ENCODE results near the gene FCER1G.

FCER1G gene

DNA sequence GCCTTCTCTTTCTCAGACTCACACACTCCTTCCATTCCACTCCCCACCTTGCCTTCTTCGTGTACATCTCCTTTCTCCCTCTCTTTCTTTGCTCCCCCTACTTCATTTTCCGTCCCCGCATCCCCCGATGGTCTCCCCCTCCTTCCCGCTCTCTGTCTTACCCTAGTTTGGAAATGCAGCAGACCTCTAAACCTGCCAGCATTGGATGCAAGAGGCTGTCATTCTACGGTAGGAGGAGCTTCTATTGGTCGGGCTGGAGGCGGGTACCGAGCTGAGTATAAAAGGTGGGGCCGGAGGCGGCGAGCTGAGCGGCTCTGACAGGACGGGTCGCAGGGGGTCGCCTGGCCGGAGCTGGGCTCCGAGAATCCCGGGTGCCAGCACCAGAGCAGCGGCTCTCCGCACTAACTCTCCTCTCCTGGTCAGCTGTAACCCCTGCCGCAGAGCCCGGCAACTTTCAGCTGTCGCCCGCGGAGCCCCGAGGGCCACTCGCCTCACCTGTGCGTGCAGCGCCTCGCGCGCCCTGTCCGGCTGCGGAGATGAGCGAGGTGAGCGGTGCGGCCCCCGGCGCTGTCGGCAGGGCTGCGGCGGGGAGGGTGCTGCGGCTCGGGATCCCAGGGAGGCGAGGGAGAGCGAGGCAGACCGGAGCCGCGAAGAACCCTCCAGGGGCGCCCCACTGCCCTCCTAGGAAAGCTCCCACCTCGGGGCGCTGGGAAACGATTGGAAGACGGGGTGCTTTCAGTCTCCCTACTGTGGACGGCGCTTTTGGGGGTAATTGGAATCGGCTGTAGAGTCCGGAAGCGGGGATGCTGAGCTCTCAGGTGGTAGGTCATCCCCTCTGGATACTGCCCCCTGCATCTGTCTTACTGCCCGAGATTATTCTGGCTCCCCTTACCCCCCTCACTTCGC, 43.6 kb downstream of the FCER1G start, which contains the start of gene PCP4L1:
Gene PCP4L1, plus strand, starts transcription at position 307 of the 906 bp plus-strand sequence. Its CDS starts 230 bp downstream, at position 537.
- Histone ChIP-seq H3K9me3 (ENCODE audit: low read length) (no peaks in the 10 kb centered on the region; the same call in 1 of the 2 replicates), H3K4me2 (ENCODE audit: low read length) (peak within 1 kb of the TSS; percentile 79), H3K36me3 (ENCODE audit: insufficient read depth, low read length) (no peaks in the 10 kb centered on the region), H3K4me1 (ENCODE audit: insufficient read depth, low read length, severe bottlenecking) (peaks cover 30% of the 10 kb centered on the region), H3K9ac (ENCODE audit: low read length) (peak within 1 kb of the TSS; percentile 51; the same call in 1 of the 2 replicates), H4K20me1 (ENCODE audit: insufficient read depth, low read length) (no peaks in the 10 kb centered on the region), H3K27me3 (ENCODE audit: insufficient read depth, low read length) (peaks cover 12% of the 10 kb centered on the region), H2AFZ (ENCODE audit: low read length) (no peak within 1 kb of the TSS), H3K27ac (ENCODE audit: low read depth, low read length, poor library complexity, severe bottlenecking) (no peak within 1 kb of the TSS), H3K4me3 (ENCODE audit: low read depth, low read length, poor library complexity, severe bottlenecking) (peak within 1 kb of the TSS; percentile 67), H3F3A (ENCODE audit: insufficient read depth, low read length) (no peaks in the 10 kb centered on the region), H3K9me2 (ENCODE audit: low read depth, low read length) (no peaks in the 10 kb centered on the region), H3K79me2 (ENCODE audit: insufficient read depth, low read length) (no peaks in the 10 kb centered on the region)
- TF ChIP-seq EZH2 (IDR thresholded peaks at IDR 0.05; ENCODE audit: borderline replicate concordance, low read length) = no peak
- TF ChIP-seq, protein P1, sequence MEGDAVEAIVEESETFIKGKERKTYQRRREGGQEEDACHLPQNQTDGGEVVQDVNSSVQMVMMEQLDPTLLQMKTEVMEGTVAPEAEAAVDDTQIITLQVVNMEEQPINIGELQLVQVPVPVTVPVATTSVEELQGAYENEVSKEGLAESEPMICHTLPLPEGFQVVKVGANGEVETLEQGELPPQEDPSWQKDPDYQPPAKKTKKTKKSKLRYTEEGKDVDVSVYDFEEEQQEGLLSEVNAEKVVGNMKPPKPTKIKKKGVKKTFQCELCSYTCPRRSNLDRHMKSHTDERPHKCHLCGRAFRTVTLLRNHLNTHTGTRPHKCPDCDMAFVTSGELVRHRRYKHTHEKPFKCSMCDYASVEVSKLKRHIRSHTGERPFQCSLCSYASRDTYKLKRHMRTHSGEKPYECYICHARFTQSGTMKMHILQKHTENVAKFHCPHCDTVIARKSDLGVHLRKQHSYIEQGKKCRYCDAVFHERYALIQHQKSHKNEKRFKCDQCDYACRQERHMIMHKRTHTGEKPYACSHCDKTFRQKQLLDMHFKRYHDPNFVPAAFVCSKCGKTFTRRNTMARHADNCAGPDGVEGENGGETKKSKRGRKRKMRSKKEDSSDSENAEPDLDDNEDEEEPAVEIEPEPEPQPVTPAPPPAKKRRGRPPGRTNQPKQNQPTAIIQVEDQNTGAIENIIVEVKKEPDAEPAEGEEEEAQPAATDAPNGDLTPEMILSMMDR (IDR thresholded peaks at IDR 0.05; ENCODE audit: low read length) = no peak

- H3K9me3 ChIP-seq (ENCODE audit: low read length) = no peaks in the 10 kb centered on the region; the same call in 1 of the 2 replicates
- peak overlapping the region; percentile 79; the same call in 1 of the 2 replicates for H3K4me2 ChIP-seq (ENCODE audit: low read length)
- H4K20me1 ChIP-seq (ENCODE audit: insufficient read depth, low read length) = no peaks in the 10 kb centered on the region
- no peak overlapping the region for H3K27ac ChIP-seq (ENCODE audit: low read depth, low read length, poor library complexity, severe bottlenecking)
- H3K9ac ChIP-seq (ENCODE audit: low read length) = no peak overlapping the region
- H2AFZ ChIP-seq (ENCODE audit: low read length) = no peak overlapping the region
- H3K27me3 ChIP-seq (ENCODE audit: insufficient read depth, low read length) = peaks cover 12% of the 10 kb centered on the region
- no peaks in the 10 kb centered on the region for H3K9me2 ChIP-seq (ENCODE audit: low read depth, low read length)
- H3K4me1 ChIP-seq (ENCODE audit: insufficient read depth, low read length, severe bottlenecking) = peaks cover 30% of the 10 kb centered on the region
- TF ChIP-seq, protein P1 (IDR thresholded peaks at IDR 0.05; ENCODE audit: low read length) = no peak
- no peak for TF ChIP-seq EZH2 (IDR thresholded peaks at IDR 0.05; ENCODE audit: borderline replicate concordance, low read length)
- peak overlapping the region; percentile 67 for H3K4me3 ChIP-seq (ENCODE audit: low read depth, low read length, poor library complexity, severe bottlenecking)
- H3K36me3 ChIP-seq (ENCODE audit: insufficient read depth, low read length) = no peaks in the 10 kb centered on the region
- no peaks in the 10 kb centered on the region for H3K79me2 ChIP-seq (ENCODE audit: insufficient read depth, low read length)
- no peaks in the 10 kb centered on the region for H3F3A ChIP-seq (ENCODE audit: insufficient read depth, low read length)
Observed at GRCh38 chr1:161259345-161259702, 44.2 kb downstream of the FCER1G start.

- Histone ChIP-seq H3F3A (ENCODE audit: insufficient read depth, low read length) (no peaks in the 10 kb centered on the region), H3K9ac (ENCODE audit: low read length) (no peak overlapping the region), H3K4me1 (ENCODE audit: insufficient read depth, low read length, severe bottlenecking) (peaks cover 30% of the 10 kb centered on the region), H3K79me2 (ENCODE audit: insufficient read depth, low read length) (no peaks in the 10 kb centered on the region), H3K4me2 (ENCODE audit: low read length) (no peak overlapping the region), H3K4me3 (ENCODE audit: low read depth, low read length, poor library complexity, severe bottlenecking) (no peak overlapping the region), H3K27ac (ENCODE audit: low read depth, low read length, poor library complexity, severe bottlenecking) (no peak overlapping the region), H2AFZ (ENCODE audit: low read length) (no peak overlapping the region), H3K27me3 (ENCODE audit: insufficient read depth, low read length) (peaks cover 12% of the 10 kb centered on the region), H3K36me3 (ENCODE audit: insufficient read depth, low read length) (no peaks in the 10 kb centered on the region), H4K20me1 (ENCODE audit: insufficient read depth, low read length) (no peaks in the 10 kb centered on the region), H3K9me2 (ENCODE audit: low read depth, low read length) (no peaks in the 10 kb centered on the region), H3K9me3 (ENCODE audit: low read length) (no peaks in the 10 kb centered on the region; the same call in 1 of the 2 replicates)
- TF ChIP-seq EZH2 (IDR thresholded peaks at IDR 0.05; ENCODE audit: borderline replicate concordance, low read length) = no peak
- TF ChIP-seq, protein P1 (IDR thresholded peaks at IDR 0.05; ENCODE audit: low read length) = no peak
Observed at GRCh38 chr1:161259765-161260164, 44.7 kb downstream of the FCER1G start.
